Heart left ventricle (tissue), 16 donors: ENCODE results near the gene CHST5. TPM values are rescaled to one million over a fixed set of nuclear protein-coding genes. Genes with fewer than 3 reads are reported as not detected.
"Not testable (repeated sequence)": the region's sequence is repeated elsewhere in the genome, so short reads cannot be mapped to it uniquely, and the experiment has no call there.

Source experiments
- ATAC-seq, 4 donors: fragments of 200-7000 bp; cut with Tn5 transposase; one replicate each; pipeline ENCODE4 v1.9.1; 2020 to 2022; ENCODE audit warnings: moderate library complexity in 4 of 4, mild to moderate bottlenecking in 3 of 4, moderate number of reproducible peaks in 1 of 4
- DNase-seq, 5 donors: peaks; one replicate each; pipeline ENCODE4 v3.0.0-alpha.2; 2020
- H3K27ac ChIP-seq, 12 donors: fragments of 200-600 bp; sonication (generic) in 4 of 12; one replicate each; pipeline versions ENCODE4 v1.5.0 to v1.8.0; 2016 to 2022; ENCODE audit warnings: mild to moderate bottlenecking in 2 of 12
- H3K27me3 ChIP-seq, 9 donors: fragments of 200-600 bp; sonication (generic) in 2 of 9; one replicate each; pipeline versions ENCODE4 v1.5.1 to v1.8.0; 2016 to 2022; ENCODE audit warnings: mild to moderate bottlenecking in 3 of 9
- H3K36me3 ChIP-seq, 9 donors: fragments of 200-600 bp; sonication (generic) in 2 of 9; one replicate each; pipeline versions ENCODE4 v1.5.0 to v1.8.0; 2018 to 2022; ENCODE audit warnings: mild to moderate bottlenecking in 2 of 9
- H3K4me1 ChIP-seq, 12 donors: fragments of 200-600 bp; sonication (generic) in 4 of 12; one replicate each; pipeline versions ENCODE4 v1.5.0 to v1.8.0; 2016 to 2022; ENCODE audit warnings: mild to moderate bottlenecking in 3 of 12
- H3K4me3 ChIP-seq, 12 donors: fragments of 200-600 bp; sonication (generic) in 4 of 12; one replicate each; pipeline versions ENCODE4 v1.5.0 to v1.8.0; 2017 to 2022; ENCODE audit warnings: mild to moderate bottlenecking in 9 of 12, moderate library complexity in 4 of 12
- H3K9me3 ChIP-seq, 12 donors: fragments of 200-600 bp; sonication (generic) in 4 of 12; one replicate each; pipeline versions ENCODE4 v1.5.0 to v1.8.0; 2016 to 2022; ENCODE audit warnings: mild to moderate bottlenecking in 1 of 12
- CTCF ChIP-seq, 12 donors: fragments of 200-600 bp; sonication (generic) in 4 of 12; IDR thresholded peaks; one replicate each; pipeline versions ENCODE4 v1.5.0 to v1.8.0; 2018 to 2022; ENCODE audit warnings: antibody characterized with exemption in 12 of 12, mild to moderate bottlenecking in 5 of 12
- POLR2A ChIP-seq, 2 donors: fragments of 450-650 bp; IDR thresholded peaks; one replicate each; pipeline ENCODE4 v1.6.1; 2017; ENCODE audit warnings: antibody characterized with exemption in 2 of 2, mild to moderate bottlenecking in 2 of 2, moderate library complexity in 2 of 2
- WGBS, 4 donors: extraction: QIAGEN DNeasy Blood & Tissue Kit in 2 of 4; methylation state at CpG; one replicate each; pipeline versions ENCODE4 v1.1.5 to v1.1.7; 2013 to 2018; 5-methylcytosine and 5-hydroxymethylcytosine counted together
- intact Hi-C, 10 donors: fragments of 100-400 bp; cut with DNase I; formaldehyde crosslinking; loops; one replicate each; pipeline versions ENCODE4 v1.11.1 to v1.14.2; 2022
- polyA plus RNA-seq, 2 donors: library from polyadenylated mRNA; stranded (reverse); fragments of 200-250 nt; gene quantifications; one replicate each; pipeline ENCODE4 v1.2.3, GENCODE V29; 2013
- total RNA-seq, 9 donors: library from RNA; depleted of rRNA in 2 of 9; stranded (reverse); fragments of >200 nt in 2 of 9; fragmentation: NEBNext Ultra II Directional in 3 of 9; extraction: Animal tissue kit (Norgen Biotek cat#: 25700) in 3 of 9; gene quantifications; one replicate each; pipeline versions ENCODE4 v1.1.0 to v1.2.4, GENCODE V29; 2016 to 2023
- donor health status: ischemic (EF 13 %, LVEDD 7.1; RV severe dilation, severe dysfunction).
- donor health status: healthy with polysubstance abuse.
- donor health status: DM: no; HTN: yes; CAD: no.
- donor health status: DM: no; HTN: no; CAD: no.
- donor health status: ischemic (EF 25% LVEDD 6.9; RV normal size, moderate dysfunction).
- donor health status: ischemic (EF 25% LVEDD 5.7; RV mildly dilated, moderate dysfunction).
- donor health status: healthy.
- donor health status: DM: yes; HTN: yes; CAD: no.
- donor health status: ischemic (EF 35%, LVEDD 5.7; RV mildly dilated, moderate dysfunction).
- donor health status: nonischemic (EF 11% LVEDD 7.7; RV severe dilation, severe dysfunction).
- donor health status: DM: yes; HTN: yes; CAD: no.
- donor health status: PGD.
- donor health status: ischemic (EF 29% LVEDD 5.4; RV normal size, mild dysfunction).
- donor health status: nonischemic (EF 23%, LVEDD 6.1; RV moderate dilation, normal function).

CHST5 gene
- total and polyA plus RNA-seq, 11 donors: 0.15 to 0.96 (median 0.44) TPM; not detected in 3

- no peaks in the 10 kb centered on the region for H3K27me3 ChIP-seq
- no peaks in the 10 kb centered on the region for H3K36me3 ChIP-seq
- 60 to 72% (median 65%) methylated on average over 7 of the region's 7 CpGs for WGBS, 4 donors
- TF ChIP-seq CTCF (IDR thresholded peaks at IDR 0.05): peak; percentile 14 to 68 (median 48)
- no peak for TF ChIP-seq POLR2A (IDR thresholded peaks at IDR 0.05)
- peak; percentile 54 to 89 (median 64) for ATAC-seq
- intact Hi-C loops: loop anchor here in 5 of 10 donors (2.0 to 10.0 kb wide), 5 partner anchors 33 to 78 kb away; partner anchors contain the start of gene ADAT1 (in 2 of the 5)
- H3K4me3 ChIP-seq: peak overlapping the region in 5 of 12 donors; percentile 5 to 32 (median 23)
- peak in 4 of 5 donors; percentile 51 to 76 (median 73) for DNase-seq
- H3K27ac ChIP-seq: peak overlapping the region in 10 of 12 donors; percentile 50 to 81 (median 70)
- no peaks in the 10 kb centered on the region for H3K9me3 ChIP-seq
- peaks cover 0 to 35% (median 9%) of the 10 kb centered on the region in 12 donors for H3K4me1 ChIP-seq
Observed at GRCh38 chr16:75550211-75550662, 14.3 kb upstream of the CHST5 start.

- intact Hi-C loops: loop anchor here in 1 of 10 donors (10.0 kb wide), 1 partner anchor 74 kb away; no protein-coding TSS in a partner anchor
- DNase-seq, ATAC-seq, H3K27ac ChIP-seq, H3K9me3 ChIP-seq, H3K27me3 ChIP-seq, H3K4me3 ChIP-seq: not testable (repeated sequence)
- H3K36me3 ChIP-seq: peaks cover 0 to 14% (median 0%) of the 10 kb centered on the region in 9 donors
- H3K4me1 ChIP-seq: peaks cover 0 to 20% (median 5%) of the 10 kb centered on the region in 12 donors
- WGBS, 4 donors: 96 to 98% (median 97%) methylated on average over 9 of the region's 9 CpGs
Observed at GRCh38 chr16:75548456-75548855, 12.5 kb upstream of the CHST5 start.

GRCh38 chr16:75546293-75546692, 10.4 kb upstream of the CHST5 start:
- DNase-seq: no peak
- H3K9me3 ChIP-seq: no peaks in the 10 kb centered on the region
- H3K4me3 ChIP-seq: no peak overlapping the region
- H3K4me1 ChIP-seq: peaks cover 0 to 7% (median 2%) of the 10 kb centered on the region in 12 donors
- ATAC-seq: no peak
- intact Hi-C loops: loop anchor here in 1 of 10 donors (10.0 kb wide), 1 partner anchor 71 kb away; no protein-coding TSS in a partner anchor
- 94 to 98% (median 96%) methylated on average over 7 of the region's 7 CpGs for WGBS, 4 donors
- no peak overlapping the region for H3K27ac ChIP-seq
- peaks cover 0 to 28% (median 3%) of the 10 kb centered on the region in 9 donors for H3K36me3 ChIP-seq
- TF ChIP-seq POLR2A (IDR thresholded peaks at IDR 0.05) (no peak), CTCF (IDR thresholded peaks at IDR 0.05) (no peak)
- H3K27me3 ChIP-seq: no peaks in the 10 kb centered on the region

GRCh38 chr16:75545879-75546278, 10.0 kb upstream of the CHST5 start:
- peaks cover 0 to 31% (median 3%) of the 10 kb centered on the region in 9 donors for H3K36me3 ChIP-seq
- intact Hi-C loops: loop anchor here in 1 of 10 donors (10.0 kb wide), 1 partner anchor 71 kb away; no protein-coding TSS in a partner anchor
- not testable (repeated sequence) for H3K9me3 ChIP-seq, DNase-seq, H3K4me1 ChIP-seq, H3K4me3 ChIP-seq, ATAC-seq, H3K27ac ChIP-seq, H3K27me3 ChIP-seq
- 83 to 100% methylated on average over 1 of the region's 1 CpG; no CpG with 5 or more reads in 2 of the 4 donors for WGBS, 4 donors

GRCh38 chr16:75542462-75542861, 6.6 kb upstream of the CHST5 start:
- not testable (repeated sequence) for H3K4me3 ChIP-seq, H3K27ac ChIP-seq, H3K27me3 ChIP-seq, ATAC-seq, H3K4me1 ChIP-seq, H3K9me3 ChIP-seq, DNase-seq
- intact Hi-C loops: loop anchor here in 2 of 10 donors (5.0 to 10.0 kb wide), 2 partner anchors 35 to 68 kb away; no protein-coding TSS in a partner anchor
- 90 to 96% (median 93%) methylated on average over 6 to 8 of the region's 8 CpGs for WGBS, 4 donors
- H3K36me3 ChIP-seq: peaks cover 0 to 34% (median 3%) of the 10 kb centered on the region in 9 donors
